Right hindlimb (tissue), 1 donor: Measurements from ENCODE around the gene LANCL2.
"Not testable (repeated sequence)": the region's sequence is repeated elsewhere in the genome, so short reads cannot be mapped to it uniquely, and the experiment has no call there.

Source experiments
- DNase-seq: peaks from one replicate; pipeline ENCODE4 v3.0.0-alpha.2; 2018

The LANCL2 gene

DNA sequence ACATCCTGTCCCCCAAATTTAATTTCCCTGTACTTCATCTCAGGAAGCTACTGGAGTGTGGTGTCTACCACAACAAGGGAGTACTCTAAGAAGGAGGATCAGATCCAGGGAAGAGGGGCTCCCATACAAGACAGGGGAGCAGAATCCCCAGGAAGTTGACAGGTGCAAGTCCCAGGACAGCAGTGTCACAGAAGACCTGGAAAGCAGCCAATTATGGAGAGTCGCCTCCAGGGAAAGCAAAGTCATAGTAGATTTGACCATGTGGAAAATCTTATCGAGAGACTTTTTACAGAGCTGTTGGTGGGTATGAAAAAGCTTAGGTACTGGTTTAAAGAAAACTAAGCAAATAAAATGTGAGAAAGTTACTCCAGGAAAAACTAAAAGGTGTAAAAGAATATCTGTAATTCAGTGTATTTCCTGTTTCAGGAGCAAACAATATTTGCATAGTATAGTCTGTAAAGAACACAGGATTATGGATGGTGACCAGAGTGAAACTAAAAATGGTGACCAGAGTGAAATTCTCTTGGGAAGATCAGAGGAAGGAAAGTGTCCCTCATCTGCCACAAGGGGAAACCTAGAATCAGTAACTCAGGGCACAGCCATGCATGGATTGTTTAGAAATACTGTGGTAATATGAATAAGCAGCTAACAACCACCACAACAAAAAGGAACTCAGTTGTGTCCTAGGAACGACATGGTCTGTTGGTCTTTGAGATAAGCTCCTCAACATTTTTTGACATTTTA, 44.5 kb downstream of the LANCL2 start:
- DNase-seq: no peak

DNA sequence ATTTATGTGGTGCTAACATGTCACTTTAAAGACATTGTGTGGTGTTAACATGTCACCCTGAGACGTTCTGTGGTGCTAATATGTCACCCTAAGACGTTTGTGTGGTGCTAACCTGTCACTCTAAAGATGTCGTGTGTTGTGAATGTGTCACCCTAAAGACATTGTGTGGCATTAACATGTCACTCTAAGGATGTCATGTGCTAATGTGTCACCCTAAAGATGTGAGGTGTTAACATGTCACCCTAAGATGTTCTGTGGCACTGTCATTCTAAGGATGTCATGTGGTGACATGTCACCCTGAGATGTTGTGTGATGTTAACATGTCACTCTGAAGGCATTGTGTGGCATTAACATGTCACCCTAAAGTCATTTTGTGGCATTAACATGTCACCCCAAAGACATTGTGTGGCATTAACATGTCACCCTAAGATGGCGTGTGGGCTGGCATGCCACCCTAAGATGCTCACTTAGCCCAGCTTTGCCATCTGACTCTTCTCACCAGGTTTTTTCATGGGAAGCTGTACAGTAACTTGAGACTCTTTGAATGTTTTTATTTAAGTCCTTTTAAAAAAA, 45.6 kb downstream of the LANCL2 start:
- DNase-seq: no peak

DNA sequence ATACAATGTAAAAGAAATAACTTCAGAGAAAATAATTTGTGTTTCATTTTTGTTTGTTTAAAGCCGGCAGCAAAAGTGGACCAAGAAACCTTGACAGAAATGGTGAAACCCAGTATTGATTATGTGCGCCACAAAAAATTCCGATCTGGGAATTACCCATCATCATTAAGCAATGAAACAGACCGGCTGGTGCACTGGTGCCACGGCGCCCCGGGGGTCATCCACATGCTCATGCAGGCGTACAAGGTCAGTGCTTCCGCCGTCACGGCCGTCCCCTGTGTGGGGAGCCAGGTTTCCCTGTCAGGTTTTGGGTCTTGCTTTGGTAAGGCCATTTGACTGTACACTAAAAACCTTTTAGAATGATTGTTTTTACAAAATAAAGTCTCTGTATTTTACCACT, 46.7 kb downstream of the LANCL2 start:
- no peak for DNase-seq

DNA sequence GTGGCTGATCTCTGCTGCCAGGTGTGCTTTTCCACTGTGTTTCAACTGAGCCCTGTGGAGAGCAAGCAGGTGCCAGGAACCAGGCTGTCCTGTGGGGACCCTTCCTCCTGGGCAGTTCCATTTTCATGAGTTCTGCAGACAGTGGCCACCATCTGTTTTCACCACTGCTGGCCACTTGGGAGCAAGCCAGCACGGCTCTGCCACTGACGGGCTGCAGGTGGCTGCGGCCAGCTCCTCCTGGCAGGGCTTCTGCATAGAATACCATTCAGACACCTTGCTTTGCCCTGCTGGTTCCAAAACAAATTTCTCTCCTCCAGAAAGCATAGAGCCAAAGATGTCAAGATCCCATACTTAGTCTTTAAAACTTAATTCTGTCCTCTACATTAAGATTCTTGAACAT, 48.3 kb downstream of the LANCL2 start:
- no peak for DNase-seq

DNA sequence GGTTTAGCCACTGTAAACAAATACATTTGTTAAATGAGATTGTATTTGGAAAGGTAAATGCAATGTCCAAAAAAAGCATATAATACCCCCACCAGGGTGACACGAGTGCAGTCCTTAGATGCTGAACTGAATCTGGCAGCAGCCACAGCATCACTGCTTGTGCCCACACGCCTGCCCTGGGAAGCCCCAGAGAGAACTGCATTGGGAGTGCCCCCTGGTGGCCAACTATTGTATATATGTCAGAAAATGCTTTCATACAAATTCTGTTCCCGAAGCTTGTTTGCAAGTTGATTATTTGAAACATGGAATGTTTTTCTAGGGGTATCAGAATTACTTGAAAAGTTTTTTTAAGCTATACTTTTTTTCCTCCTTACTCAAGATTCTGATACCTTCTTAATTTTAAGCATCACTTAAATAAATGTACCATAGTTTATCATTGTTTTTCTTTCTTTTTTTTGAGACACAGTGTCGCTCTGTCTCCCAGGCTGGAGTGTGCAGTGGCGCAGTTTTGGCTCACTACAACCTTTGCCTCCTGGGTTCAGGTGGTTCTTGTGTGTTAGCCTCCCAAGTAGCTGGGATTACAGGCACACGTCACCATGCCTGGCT, 50.1 kb downstream of the LANCL2 start:
- DNase-seq: peak; percentile 74

DNA sequence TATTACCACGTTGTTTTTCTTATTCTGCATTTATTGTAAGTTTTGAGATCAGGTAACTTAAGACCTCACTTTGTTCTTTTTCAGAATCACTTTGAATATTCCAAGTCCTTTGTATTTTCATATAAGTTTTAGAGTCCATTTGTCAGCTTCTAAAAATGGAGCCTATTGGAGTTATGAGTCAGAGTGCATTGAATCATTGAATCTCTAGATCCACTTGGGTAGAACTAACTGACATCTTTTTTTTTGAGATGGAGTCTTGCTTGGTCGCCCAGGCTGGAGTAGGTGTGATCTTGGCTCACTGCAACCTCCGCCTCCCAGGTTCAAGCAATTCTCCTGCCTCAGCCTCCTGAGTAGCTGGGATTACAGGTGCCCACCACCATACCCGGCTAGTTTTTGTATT, 52.3 kb downstream of the LANCL2 start:
- not testable (repeated sequence) for DNase-seq

DNA sequence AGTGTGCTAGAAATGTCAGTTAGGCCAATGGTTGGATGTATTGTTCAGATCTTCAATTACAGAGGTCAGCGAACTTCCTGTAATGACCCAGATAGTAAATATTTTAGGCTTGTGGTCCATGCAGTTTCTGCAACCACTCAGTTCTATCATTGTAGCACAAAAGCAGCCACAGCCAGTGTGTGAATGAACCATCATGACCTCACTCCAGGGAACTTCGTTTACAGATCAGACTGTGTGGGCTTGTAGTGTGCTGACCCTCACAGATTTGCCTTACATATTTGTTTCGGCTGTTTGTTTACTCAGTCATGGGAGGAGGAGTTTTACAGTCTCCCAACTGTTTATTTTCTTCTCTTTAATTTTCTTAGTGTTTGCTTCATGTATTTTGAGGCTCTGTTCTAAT, 55.4 kb downstream of the LANCL2 start:
- DNase-seq: no peak

DNA sequence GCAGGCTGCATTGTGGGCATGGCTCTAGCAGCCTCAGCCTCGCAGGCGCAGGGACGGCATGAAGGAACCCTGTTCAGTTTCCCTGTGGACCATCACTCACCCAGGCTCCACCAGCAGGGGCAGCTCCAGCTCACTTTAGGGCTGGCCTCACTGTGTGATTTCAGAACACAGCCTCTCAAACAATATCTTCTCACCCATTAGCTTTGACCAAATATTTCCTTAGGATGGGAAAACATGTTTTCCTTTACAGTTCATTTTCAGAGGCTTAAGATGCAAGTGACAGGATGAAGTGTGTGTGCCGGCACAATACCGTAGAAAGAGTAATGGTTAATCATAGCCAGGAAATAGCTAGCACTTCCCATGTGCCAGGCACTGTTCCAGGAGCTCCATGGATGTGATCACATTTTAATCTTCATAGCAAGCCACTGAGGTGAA, 58.2 kb downstream of the LANCL2 start:
- no peak for DNase-seq

DNA sequence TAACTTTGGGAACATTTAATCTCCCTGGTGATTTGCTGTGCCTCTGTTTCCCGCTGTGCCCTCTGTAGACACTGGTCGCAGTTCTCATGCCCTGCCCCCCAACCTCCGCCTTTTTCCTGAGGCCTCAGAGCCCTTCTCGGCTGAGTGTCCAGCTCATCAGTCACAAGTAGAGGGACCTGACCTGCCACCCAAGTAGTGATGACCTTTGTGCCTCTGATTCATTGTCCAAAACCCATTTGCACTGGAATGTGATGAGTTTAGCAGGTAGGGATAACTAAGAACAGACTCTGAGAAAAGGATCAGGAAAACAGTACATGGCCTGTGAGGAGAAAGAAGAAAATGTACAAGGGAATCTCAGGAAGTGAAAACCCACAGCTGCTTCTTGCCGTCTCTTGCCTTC, 58.8 kb downstream of the LANCL2 start:
- no peak for DNase-seq

DNA sequence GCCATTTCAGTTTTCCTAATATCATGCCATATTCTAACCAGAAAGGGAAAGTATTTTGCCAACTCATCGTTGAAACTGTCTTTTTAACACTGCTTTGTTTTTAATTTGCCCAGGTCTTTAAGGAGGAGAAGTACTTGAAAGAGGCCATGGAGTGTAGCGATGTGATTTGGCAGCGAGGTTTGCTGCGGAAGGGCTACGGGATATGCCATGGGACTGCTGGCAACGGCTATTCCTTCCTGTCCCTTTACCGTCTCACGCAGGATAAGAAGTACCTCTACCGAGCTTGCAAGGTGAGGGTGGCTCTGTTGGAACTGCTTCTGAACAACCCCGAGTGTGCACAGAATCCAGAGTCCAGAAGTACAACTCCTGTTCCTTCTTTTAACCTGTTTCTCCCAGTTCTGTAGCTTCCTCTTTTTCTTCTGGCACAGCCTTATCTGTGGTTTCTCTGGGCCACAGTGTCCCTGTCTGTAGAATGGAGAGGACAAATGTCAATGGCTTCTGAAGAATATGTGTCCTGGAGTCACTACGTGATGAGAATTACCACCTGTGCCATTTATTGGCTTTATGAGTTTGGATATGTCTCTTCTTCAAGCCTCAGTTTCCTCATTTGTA, 60.1 kb downstream of the LANCL2 start:
- DNase-seq: no peak

DNA sequence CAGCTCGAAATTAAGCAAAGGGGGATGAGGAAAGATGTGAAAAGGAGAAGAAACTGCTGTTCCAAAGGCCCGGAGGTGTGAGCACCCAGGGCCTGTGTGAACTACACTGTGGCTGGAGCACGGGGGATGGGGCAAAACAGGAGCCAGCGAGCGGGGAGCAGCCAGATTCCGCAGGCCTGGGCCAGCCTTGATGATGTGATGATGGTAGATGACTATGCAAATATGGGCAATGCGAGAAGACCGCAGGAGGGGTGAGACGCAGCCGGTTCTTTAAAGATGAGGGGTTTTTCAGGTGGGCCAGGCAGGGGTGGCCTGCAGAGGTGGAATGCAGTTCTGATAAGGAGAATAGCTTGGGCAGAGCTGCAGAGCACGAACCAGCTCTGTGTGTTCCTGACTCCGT, 61.5 kb downstream of the LANCL2 start:
- DNase-seq: no peak

DNA sequence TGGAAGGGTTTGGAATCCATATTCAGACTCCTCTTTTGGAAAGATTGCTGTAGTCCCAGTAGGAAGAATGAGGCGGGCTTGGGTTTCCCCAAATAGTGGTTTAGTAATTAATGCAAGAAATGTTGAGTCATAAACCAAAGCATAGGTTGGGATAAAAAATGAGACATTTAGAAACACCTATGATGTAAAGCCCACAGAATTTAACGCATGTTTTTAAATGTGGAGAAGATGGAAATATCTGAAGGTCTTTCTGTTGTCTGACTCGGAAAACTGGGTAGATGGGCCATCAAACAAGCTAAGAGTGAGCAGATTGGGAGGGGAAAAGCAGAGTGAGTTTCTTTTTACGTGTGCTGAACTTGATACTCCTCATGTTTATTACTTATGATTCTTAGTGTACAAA, 62.2 kb downstream of the LANCL2 start:
- DNase-seq: no peak

DNA sequence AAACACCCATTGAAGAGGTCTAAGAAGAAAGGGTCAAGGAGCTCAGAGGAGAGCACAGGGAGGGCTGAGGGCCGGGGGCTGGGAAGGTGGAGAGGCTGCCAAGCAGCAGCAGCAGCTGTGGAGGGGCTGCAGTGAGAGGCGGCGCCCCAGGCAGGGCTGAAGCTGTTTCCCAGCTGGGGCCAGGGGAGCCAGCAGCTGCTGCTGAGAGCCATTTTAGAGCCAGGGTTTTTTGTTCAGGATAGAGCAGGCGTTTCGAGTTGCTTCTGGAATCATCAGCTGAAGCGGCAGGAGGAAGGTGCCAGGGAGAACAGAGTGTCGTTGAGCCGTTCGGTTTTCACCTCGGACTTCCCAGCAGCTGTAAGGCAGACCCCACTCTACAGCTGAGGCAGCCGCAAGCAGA, 62.7 kb downstream of the LANCL2 start:
- peak; percentile 88 for DNase-seq

DNA sequence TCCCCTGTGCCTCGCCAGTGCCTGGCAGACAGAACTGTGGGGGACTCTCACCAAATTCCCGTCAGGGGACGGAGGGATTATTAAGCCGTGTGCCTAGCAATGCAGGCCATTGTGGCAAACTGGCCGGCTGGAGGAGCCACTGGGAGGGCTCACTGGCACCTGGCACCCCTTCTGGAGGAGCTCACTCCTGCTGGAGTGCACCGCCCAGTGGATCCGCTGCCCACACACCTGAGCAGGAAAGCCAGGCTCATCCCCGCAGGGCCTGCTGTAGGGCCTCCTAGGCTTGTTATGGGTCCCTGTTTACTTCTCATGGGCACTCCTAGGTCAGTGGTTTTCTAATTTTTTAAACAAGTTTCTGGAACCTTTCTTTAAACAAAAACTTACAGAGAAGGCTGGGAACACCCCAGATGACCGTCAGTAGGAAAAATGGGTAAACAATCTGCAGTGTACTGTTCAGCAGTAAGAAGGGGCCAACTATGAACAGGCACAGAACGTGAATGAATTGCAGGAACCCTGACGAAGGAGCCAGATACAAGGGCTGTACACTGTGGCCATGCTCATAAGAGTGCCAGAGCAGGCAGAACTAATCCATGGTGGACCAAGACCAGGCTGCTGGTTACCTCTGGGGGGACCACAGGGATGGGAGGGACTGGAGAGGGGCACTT, 64.8 kb downstream of the LANCL2 start:
- no peak for DNase-seq

DNA sequence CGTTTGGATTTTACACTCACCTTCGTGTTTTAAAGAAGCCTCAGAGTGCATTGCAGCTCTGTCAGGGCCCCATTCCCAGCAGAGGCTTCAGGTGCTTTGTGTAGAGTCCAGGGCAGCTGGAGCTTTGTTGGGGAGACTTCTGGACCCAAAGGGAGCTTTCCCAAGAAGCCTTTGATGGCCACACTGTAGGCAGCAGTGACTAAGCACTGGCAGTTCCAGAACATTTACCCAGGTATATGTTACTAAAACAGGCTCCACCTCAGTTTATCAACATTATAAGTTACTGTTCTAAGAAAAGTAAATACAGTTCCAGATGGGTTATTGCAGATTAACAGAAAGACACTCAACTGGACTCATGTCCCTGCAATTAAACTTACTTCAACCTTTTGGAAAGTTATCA, 66.8 kb downstream of the LANCL2 start:
- no peak for DNase-seq

DNA sequence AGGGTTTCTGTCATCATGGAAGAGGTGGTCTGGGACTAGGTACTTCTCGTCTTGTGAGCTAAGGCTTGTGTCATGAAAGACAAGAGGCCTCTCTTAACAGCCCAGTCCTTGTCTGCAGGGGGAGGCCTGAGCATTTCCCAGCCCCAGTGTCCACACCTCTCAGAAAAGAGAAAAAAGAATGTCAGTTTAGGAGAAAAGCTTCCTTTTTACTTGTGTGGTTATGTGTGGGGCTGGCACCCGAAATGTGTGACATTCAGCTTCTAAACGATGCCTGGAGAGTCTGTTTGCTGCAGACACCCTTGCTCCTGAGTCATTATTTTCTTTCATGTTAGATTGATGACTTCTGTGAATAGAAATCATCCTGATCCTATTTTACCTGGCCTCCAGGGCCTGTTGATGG, 67.4 kb downstream of the LANCL2 start:
- DNase-seq: no peak

DNA sequence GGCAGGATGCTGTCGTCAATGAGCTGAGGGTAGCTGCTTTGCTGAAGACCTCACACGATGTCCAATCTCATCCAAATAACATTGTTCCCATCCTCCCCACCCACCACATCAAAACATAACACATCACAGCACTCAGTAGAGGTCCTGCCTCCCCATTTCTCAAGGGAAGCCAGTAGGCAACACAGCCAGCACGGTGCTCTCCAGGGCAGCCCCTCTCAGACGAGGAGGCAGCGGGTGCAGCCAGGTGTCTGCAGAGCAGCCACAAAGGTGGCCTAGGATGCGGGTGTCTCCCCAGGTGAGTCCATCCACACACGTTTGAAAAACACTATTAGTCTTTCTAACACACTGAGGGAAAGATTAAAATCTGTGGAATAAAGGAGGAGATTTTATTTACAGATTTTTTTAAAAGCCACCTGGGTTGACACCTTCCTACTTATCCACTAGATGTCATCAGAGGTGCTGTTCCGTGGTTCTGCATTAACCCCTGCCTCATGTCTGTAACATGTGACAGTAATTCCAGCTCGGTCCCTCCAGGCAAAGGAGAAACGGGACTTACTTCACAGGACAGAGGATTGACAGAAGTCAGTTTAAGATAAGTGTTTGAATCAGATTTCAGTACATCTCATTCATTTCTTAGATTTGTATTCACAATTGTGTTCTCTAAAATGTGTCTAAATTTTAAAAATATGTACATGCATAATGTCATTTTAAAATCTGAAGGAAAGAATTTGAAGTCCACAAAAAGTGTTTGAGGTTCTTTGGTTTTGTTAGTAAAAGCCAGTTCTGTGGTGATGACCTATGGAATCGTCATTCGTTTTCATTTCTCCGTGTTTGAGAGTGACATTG, 68.0 kb downstream of the LANCL2 start:
- DNase-seq: no peak

DNA sequence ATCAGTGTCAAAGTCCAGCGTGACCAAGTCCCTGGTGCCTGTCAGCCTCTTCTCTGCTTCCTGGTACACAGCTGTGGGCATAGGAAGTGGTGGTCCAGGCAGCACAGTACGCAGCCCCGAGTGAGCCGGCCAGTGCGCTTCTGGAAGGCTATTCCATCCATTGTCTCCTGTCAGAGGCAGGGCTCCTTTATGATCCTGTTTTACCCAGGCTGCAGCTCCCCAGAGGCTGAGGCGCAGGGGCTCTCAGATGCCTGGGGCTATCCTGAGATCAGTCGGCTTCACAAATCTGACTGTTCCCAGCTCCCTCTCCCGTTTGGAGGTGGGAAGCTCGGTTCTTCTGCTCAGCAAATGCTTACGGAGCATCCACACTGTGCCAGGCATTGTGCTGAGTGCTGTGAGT, 70.3 kb downstream of the LANCL2 start:
- no peak for DNase-seq

DNA sequence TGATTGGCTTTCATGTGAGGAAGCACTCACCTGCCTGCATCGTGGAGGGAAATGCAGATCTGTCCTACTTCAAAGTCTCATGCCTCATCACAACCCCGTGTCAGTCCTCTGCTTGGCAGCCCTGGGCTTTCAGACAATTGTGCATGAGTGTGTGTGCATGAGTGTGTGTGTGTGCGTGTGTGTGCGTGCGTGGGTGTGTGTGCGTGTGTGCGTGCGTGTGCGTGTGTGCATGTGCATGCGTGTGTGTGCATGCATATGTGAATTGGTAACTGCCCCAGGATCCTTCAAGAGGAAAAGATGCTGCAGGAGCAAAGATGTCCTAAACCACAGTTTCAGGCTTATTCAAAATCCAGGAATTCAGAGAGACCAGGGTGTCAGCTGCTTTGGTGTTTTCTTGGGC, 71.3 kb downstream of the LANCL2 start:
- DNase-seq: no peak

DNA sequence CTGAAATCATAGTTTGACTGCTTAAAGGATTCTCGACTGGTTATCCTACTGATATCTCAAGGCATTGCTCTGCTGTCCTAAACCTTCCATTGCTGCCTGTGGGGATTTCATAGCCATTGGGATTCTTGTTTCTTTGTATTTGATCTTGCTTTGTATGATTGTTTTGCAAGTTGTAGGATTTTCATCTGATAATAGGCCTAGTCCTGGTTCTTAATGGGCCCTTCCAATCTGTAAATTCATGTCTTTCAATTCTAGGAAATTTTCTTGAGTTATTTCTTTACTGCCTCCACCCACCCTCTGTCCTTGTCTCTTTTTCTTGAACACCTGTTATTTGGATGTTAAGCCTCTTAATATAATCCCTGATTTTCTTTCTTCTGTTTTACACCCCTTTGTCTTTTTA, 72.2 kb downstream of the LANCL2 start:
- no peak for DNase-seq

DNA sequence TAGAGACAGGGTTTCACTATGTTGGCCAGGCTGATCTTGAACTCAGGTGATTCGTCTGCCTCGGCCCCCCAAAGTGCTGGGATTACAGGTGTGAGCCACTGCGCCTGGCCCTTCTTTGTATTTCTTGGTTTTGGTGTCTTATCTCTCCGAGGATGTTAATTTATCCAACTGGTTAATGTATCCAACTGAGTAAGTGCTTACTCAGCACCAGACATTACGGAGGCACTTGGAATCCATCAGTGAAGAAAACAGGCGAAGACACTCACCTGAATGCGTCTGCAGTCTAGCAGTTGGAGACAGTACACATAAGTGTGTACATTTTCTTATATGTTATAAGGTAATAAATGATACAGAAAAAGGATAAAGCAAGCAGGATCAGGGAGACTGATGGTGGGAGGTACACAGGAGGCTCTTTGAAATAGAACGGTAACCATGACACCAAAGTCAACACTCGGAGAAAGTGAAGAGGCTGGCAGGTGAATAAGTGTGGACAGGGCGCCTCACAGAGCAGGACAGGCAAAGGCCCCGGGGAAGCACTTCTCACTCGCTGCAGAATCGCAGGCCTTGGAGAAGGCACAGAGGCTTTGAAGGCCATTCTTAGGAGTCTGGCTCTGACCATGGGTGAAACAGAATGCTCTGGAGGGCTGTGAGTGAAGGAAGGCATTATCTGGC, 73.1 kb downstream of the LANCL2 start:
- no peak for DNase-seq
